GM19452 (cell line): ENCODE measurements around the gene ITPK1.

ENCODE experiments used
- ATAC-seq: cut with Tn5 transposase; IDR thresholded peaks from one replicate; pipeline ENCODE4 v1.9.1; 2021; ENCODE audit not compliant: unreplicated experiment

The ITPK1 gene

GRCh38 chr14:92941531-92941930, 174.2 kb downstream of the ITPK1 start:
- ATAC-seq = no peak

GRCh38 chr14:92940543-92940942, 175.2 kb downstream of the ITPK1 start:
- no peak for ATAC-seq

- no peak for ATAC-seq
Observed at GRCh38 chr14:92939699-92940098, 176.0 kb downstream of the ITPK1 start.

GRCh38 chr14:92938890-92939671, 176.6 kb downstream of the ITPK1 start:
- ATAC-seq = no peak

GRCh38 chr14:92938235-92938875, 177.4 kb downstream of the ITPK1 start:
- ATAC-seq = no peak

GRCh38 chr14:92937051-92937937, 178.4 kb downstream of the ITPK1 start:
- no peak for ATAC-seq

GRCh38 chr14:92936085-92936484, 179.6 kb downstream of the ITPK1 start:
- no peak for ATAC-seq

GRCh38 chr14:92935446-92935845, 180.3 kb downstream of the ITPK1 start:
- ATAC-seq = no peak

- no peak for ATAC-seq
Observed at GRCh38 chr14:92934196-92935085, 181.3 kb downstream of the ITPK1 start.

GRCh38 chr14:92933481-92933880, 182.2 kb downstream of the ITPK1 start:
- ATAC-seq = no peak

GRCh38 chr14:92932448-92933395, 183.0 kb downstream of the ITPK1 start:
- ATAC-seq = no peak

- ATAC-seq = no peak
Observed at GRCh38 chr14:92931681-92932447, 183.9 kb downstream of the ITPK1 start.

- ATAC-seq = no peak
Observed at GRCh38 chr14:92930737-92931602, 184.8 kb downstream of the ITPK1 start.

- no peak for ATAC-seq
Observed at GRCh38 chr14:92929689-92930608, 185.8 kb downstream of the ITPK1 start.

- ATAC-seq = no peak
Observed at GRCh38 chr14:92928961-92929688, 186.6 kb downstream of the ITPK1 start.

GRCh38 chr14:92928258-92928629, 187.5 kb downstream of the ITPK1 start:
- ATAC-seq = no peak
